ENCODE results near the gene TMEM247. TPM values are rescaled to one million over a fixed set of nuclear protein-coding genes. Genes with fewer than 3 reads are reported as not detected.

Gene TMEM247
- total and polyA plus RNA-seq, 2 of the 8 experiments (the other 6 are each of a cell fraction or from before 2014, with no cell fraction given), result not detected

- Histone ChIP-seq H3K23me2 (ENCODE audit: low read depth, low read length) (no peaks in the 10 kb centered on the region), H3K79me2 (ENCODE audit: control insufficient read depth in 1 of 2, insufficient read depth in 2 of 2, low read length in 2 of 2) (no peaks in the 10 kb centered on the region), H2BK20ac (ENCODE audit: low read length) (no peak overlapping the region), H2BK5ac (ENCODE audit: low read depth, low read length) (no peak overlapping the region), H2AFZ (ENCODE audit: low read length) (no peak overlapping the region), H4K8ac (ENCODE audit: extremely low read depth, insufficient read depth, low read length) (no peak overlapping the region), H2BK12ac (ENCODE audit: low read depth, low read length) (no peak overlapping the region), H3K4me2 (ENCODE audit: insufficient read depth in 1 of 2, low read depth in 2 of 2, low read length in 2 of 2) (no peak overlapping the region), H2BK15ac (ENCODE audit: low read length) (no peak overlapping the region), H2AK5ac (ENCODE audit: low read depth, low read length) (no peak overlapping the region), H3K4me3 (ENCODE audit: extremely low read depth in 1 of 4, insufficient read depth in 2 of 4, low read depth in 3 of 4, low read length in 4 of 4) (no peak overlapping the region), H4K91ac (replicated peaks; ENCODE audit: insufficient read length, low read length) (no peak overlapping the region), H3K56ac (replicated peaks; ENCODE audit: insufficient read length, low read depth, low read length) (peak overlapping the region; percentile 17), H2BK120ac (replicated peaks; ENCODE audit: low read depth, low read length) (no peak overlapping the region), H3K9ac (replicated peaks in 1 of 4; ENCODE audit: extremely low read depth in 1 of 4, low read depth in 3 of 4, low read length in 3 of 4) (no peak overlapping the region), H4K20me1 (replicated peaks in 1 of 2; ENCODE audit: control insufficient read depth in 1 of 2, insufficient read depth in 2 of 2, low read length in 2 of 2) (no peaks in the 10 kb centered on the region), H3K36me3 (ENCODE audit: control insufficient read depth in 2 of 4, insufficient read depth in 4 of 4, low read length in 3 of 4) (no peaks in the 10 kb centered on the region), H3K4me1 (replicated peaks in 1 of 4; ENCODE audit: control insufficient read depth in 3 of 4, insufficient read depth in 4 of 4, low read length in 3 of 4) (no peaks in the 10 kb centered on the region), H3K4ac (replicated peaks; ENCODE audit: insufficient read length, low read depth, low read length) (no peak overlapping the region), H3K9me3 (ENCODE audit: insufficient read depth in 2 of 2, low read depth in 1 of 2, low read length in 1 of 2) (no peaks in the 10 kb centered on the region), H3K14ac (ENCODE audit: insufficient read length) (no peak overlapping the region), H4K5ac (ENCODE audit: insufficient read length, low read depth, low read length) (no peak overlapping the region), H3K79me1 (ENCODE audit: low read depth, low read length) (no peaks in the 10 kb centered on the region), H3K18ac (ENCODE audit: extremely low read depth, low read length) (no peak overlapping the region), H3K27ac (ENCODE audit: low read depth, low read length) (no peak overlapping the region), H3K23ac (ENCODE audit: insufficient read length) (no peak overlapping the region), H3K27me3 (replicated peaks in 1 of 4; ENCODE audit: control insufficient read depth in 3 of 4, extremely low read depth in 1 of 4, insufficient read depth in 3 of 4, low read length in 3 of 4) (no peaks in the 10 kb centered on the region)
- WGBS, 2 experiments (ENCODE audit: extremely low coverage in 1 of 2, insufficient coverage in 1 of 2, insufficient read length in 1 of 2, insufficient replicate concordance in 2 of 2, low coverage in 1 of 2, low lambda C conversion rate in 2 of 2, missing lambda C conversion rate in 1 of 2), result 81% methylated on average over 7 of the region's 7 CpGs; no CpG with 5 or more reads in 1 of the 2 experiments
- DNase-seq (ENCODE audit: low read depth in 1 of 2, low spot score in 2 of 2) (no peak), FAIRE-seq (no peak)
- no peak for TF ChIP-seq E2F6 (IDR thresholded peaks at IDR 0.05)
- no peak for TF ChIP-seq CTBP2 (IDR thresholded peaks at IDR 0.05; ENCODE audit: borderline replicate concordance, insufficient read depth, insufficient read length, low read length)
- no peak for TF ChIP-seq SIRT6 (IDR thresholded peaks at IDR 0.05; ENCODE audit: low read length)
- TF ChIP-seq TAF1 (IDR thresholded peaks at IDR 0.05; ENCODE audit: low read depth, low read length), result no peak
- TF ChIP-seq MAFK (IDR thresholded peaks at IDR 0.05; ENCODE audit: low read depth, low read length), result no peak
- TF ChIP-seq CHD2 (IDR thresholded peaks at IDR 0.05; ENCODE audit: low read length), result no peak
- TF ChIP-seq NRF1 (IDR thresholded peaks at IDR 0.05; ENCODE audit: low read depth, low read length), result no peak
- TF ChIP-seq SIX5 (IDR thresholded peaks at IDR 0.05; ENCODE audit: low read depth, low read length), result no peak
- ChIA-PET POLR2A (ENCODE audit: partially characterized antibody) (no interaction called here), CTCF (ENCODE audit: partially characterized antibody) (interaction anchor here (0.8 to 1.2 kb wide), 3 partner anchors 11 to 21 kb away, joined by 3 to 4 read pairs (median 3); no protein-coding TSS in a partner anchor)
These were observed 39.5 kb downstream of the TMEM247 start for GRCh38 chr2:46518861-46519260.

Data from H1 (cell line).